GM12878 (cell line): ENCODE data around the gene QSOX1. TPM values are rescaled to one million over a fixed set of nuclear protein-coding genes. Genes with fewer than 3 reads are reported as not detected.
"Not testable (repeated sequence)": the region's sequence is repeated elsewhere in the genome, so short reads cannot be mapped to it uniquely, and the experiment has no call there.

Experiments
- ATAC-seq: fragments of 200-7000 bp; cut with Tn5 transposase; 3 replicates; pipeline ENCODE4 v1.9.1; 2020; ENCODE audit warnings: mild to moderate bottlenecking, moderate library complexity
- BruUV-seq: library from RNA; stranded (reverse); fragments of 400-500 nt; replicated peaks from 2 replicates; lab custom pipeline; 2021; lab: Mats Ljungman, UMichigan
- CTCF ChIA-PET: fragments of 300-600 bp; sonication (Branson Sonifier 250); formaldehyde crosslinking; extraction: SDS; loops from one replicate; lab custom pipeline; 2021; ENCODE audit warnings: inconsistent platforms; lab: Yijun Ruan, JAX
- POLR2A ChIA-PET: fragments of 350-600 bp; formaldehyde crosslinking; extraction: SDS; loops from one replicate; lab custom pipeline; 2021; ENCODE audit warnings: inconsistent platforms; lab: Charles Lee
- RAD21 ChIA-PET: fragments of 300-600 bp; sonication (Branson Sonifier 250); formaldehyde crosslinking; loops from one replicate; lab custom pipeline; 2023; ENCODE audit warnings: antibody characterized with exemption; ENCODE audit not compliant: unreplicated experiment; lab: Charles Lee
- SMC1A ChIA-PET: fragments of 300-600 bp; sonication (Branson Sonifier 250); formaldehyde crosslinking; loops from one replicate; lab custom pipeline; 2023; ENCODE audit not compliant: unreplicated experiment, uncharacterized antibody; lab: Charles Lee
- DNase-seq: peaks from one replicate; pipeline ENCODE4 v3.0.0-alpha.2; 2011; ENCODE audit warnings: low read depth, low spot score
- FAIRE-seq: peaks from 3 replicates; lab custom pipeline; 2011; peaks lifted over from hg19 to GRCh38; lab: Jason Lieb, UNC
- H2AFZ ChIP-seq: 2 replicates; pipeline ENCODE4 v1.6.0; 2011; ENCODE audit warnings: low read depth, low read length, control low read depth; ENCODE audit not compliant: control insufficient read depth
- H3K27ac ChIP-seq: 2 replicates; pipeline ENCODE4 v1.5.1; 2011; ENCODE audit warnings: control low read depth; ENCODE audit not compliant: control insufficient read depth, insufficient read depth
- H3K27me3 ChIP-seq, 2 experiments: replicated peaks in 1 of 2; 2 replicates each; pipeline versions ENCODE4 v1.6.0 to v1.6.1; 2011; ENCODE audit warnings: low read length in 1 of 2; ENCODE audit not compliant: control insufficient read depth in 2 of 2, insufficient read depth in 2 of 2
- H3K36me3 ChIP-seq, 2 experiments: 2 replicates each; pipeline ENCODE4 v1.5.1; 2011; ENCODE audit warnings: low read length in 1 of 2; ENCODE audit not compliant: control insufficient read depth in 2 of 2, insufficient read depth in 2 of 2
- H3K4me1 ChIP-seq: 2 replicates; pipeline ENCODE4 v1.6.1; 2011; ENCODE audit warnings: mild to moderate bottlenecking, low read length, moderate library complexity, mixed read lengths; ENCODE audit not compliant: control insufficient read depth, insufficient read depth
- H3K4me2 ChIP-seq: 2 replicates; pipeline ENCODE4 v1.6.0; 2011; ENCODE audit warnings: control low read depth; ENCODE audit not compliant: control insufficient read depth, insufficient read depth
- H3K4me3 ChIP-seq: fragments of 200-600 bp; sonication (generic); 2 replicates; pipeline ENCODE4 v1.5.1; 2016
- H3K79me2 ChIP-seq: 2 replicates; pipeline ENCODE4 v1.6.0; 2011; ENCODE audit warnings: low read length; ENCODE audit not compliant: control insufficient read depth, insufficient read depth
- H3K9ac ChIP-seq: 2 replicates; pipeline ENCODE4 v1.8.0; 2011; ENCODE audit warnings: low read length, control low read depth, mixed read lengths; ENCODE audit not compliant: control insufficient read depth, insufficient read depth
- H3K9me3 ChIP-seq: replicated peaks from 3 replicates; pipeline ENCODE4 v1.5.1; 2011; ENCODE audit warnings: mild to moderate bottlenecking, low read length; ENCODE audit not compliant: control insufficient read depth, insufficient read depth
- H4K20me1 ChIP-seq: 2 replicates; pipeline ENCODE4 v1.6.0; 2011; ENCODE audit not compliant: control insufficient read depth, insufficient read depth
- RAD51 ChIP-seq: fragments of 450-650 bp; IDR thresholded peaks from 2 replicates; pipeline ENCODE4 v1.6.1; 2016; ENCODE audit warnings: moderate library complexity, mild to moderate bottlenecking, inconsistent platforms
- RELB ChIP-seq: fragments of 450-650 bp; IDR thresholded peaks from 2 replicates; pipeline ENCODE4 v1.6.1; 2017; ENCODE audit warnings: low read depth, mild to moderate bottlenecking, moderate library complexity
- RFX5 ChIP-seq: IDR thresholded peaks from 2 replicates; pipeline ENCODE4 v1.6.1; 2011; ENCODE audit warnings: low read depth, low read length, improper control_type of control experiment
- SP1 ChIP-seq: IDR thresholded peaks from one replicate; pipeline ENCODE4 v1.6.1; 2011; ENCODE audit warnings: low read depth, low read length
- TCF3 ChIP-seq: IDR thresholded peaks from 2 replicates; pipeline ENCODE4 v1.6.1; 2012; ENCODE audit warnings: low read depth, mild to moderate bottlenecking, low read length, borderline replicate concordance; ENCODE audit not compliant: insufficient read depth
- USF2 ChIP-seq: IDR thresholded peaks from 2 replicates; pipeline ENCODE4 v1.6.1; 2011; ENCODE audit warnings: low read depth, low read length, improper control_type of control experiment, borderline replicate concordance
- ZBTB4 ChIP-seq: fragments of 450-650 bp; formaldehyde crosslinking; IDR thresholded peaks from 2 replicates; pipeline ENCODE4 v1.4.0; 2022; ENCODE audit warnings: mild to moderate bottlenecking, moderate library complexity
- ZSCAN29 ChIP-seq: fragments of 450-650 bp; IDR thresholded peaks from 2 replicates; pipeline ENCODE4 v1.6.1; 2017; ENCODE audit warnings: mild to moderate bottlenecking, moderate library complexity
- ZZZ3 ChIP-seq: IDR thresholded peaks from 2 replicates; pipeline ENCODE4 v1.6.1; 2011; ENCODE audit warnings: low read depth; ENCODE audit not compliant: control insufficient read depth, insufficient read length
- WGBS: methylation state at CpG from one replicate; pipeline ENCODE4 v1.1.6; 2016; ENCODE audit warnings: low lambda C conversion rate; ENCODE audit not compliant: insufficient replicate concordance, insufficient coverage; ENCODE audit errors: missing lambda C conversion rate; 5-methylcytosine and 5-hydroxymethylcytosine counted together
- in situ Hi-C: fragments of 300-500 bp; cut with MboI; formaldehyde crosslinking; loops from 9 replicates; pipeline ENCODE4 v1.14.3; 2018; ENCODE audit warnings: mixed read lengths
- intact Hi-C: fragments of 100-400 bp; cut with micrococcal nuclease; formaldehyde crosslinking; loops from one replicate; pipeline ENCODE4 v1.14.2; 2022; ENCODE audit not compliant: unreplicated experiment
- polyA plus RNA-seq, 11 experiments: library from polyadenylated mRNA; depleted of rRNA in 4 of 11; unstranded in 6 of 11; stranded (reverse) in 5 of 11; fragments of >200 nt; fragmentation: Nextera tagmentation in 4 of 11; fragmentation: Illumina TruSeq in 1 of 11; extraction: Ambion mirVana in 4 of 11; extraction: Trizol in 1 of 11; gene quantifications; 1 replicate in 1 of 11; 2 replicates in 10 of 11; pipeline versions ENCODE4 v1.2.1 to v1.2.3, GENCODE V29; 2011 to 2016; ENCODE audit warnings: inconsistent platforms in 2 of 11, missing spikeins in 2 of 11, low read depth in 1 of 11
- total RNA-seq, 4 experiments: library from RNA; depleted of rRNA in 3 of 4; stranded (reverse); fragments of >200 nt in 3 of 4; fragmentation: Illumina TruSeq in 1 of 4; extraction: Trizol in 1 of 4; gene quantifications; 2 replicates each; pipeline versions ENCODE4 v1.2.1 to v1.2.3, GENCODE V29; 2013 to 2021

QSOX1 gene
- total and polyA plus RNA-seq, 10 of the 15 experiments (the other 5 are each of a cell fraction or from before 2014, with no cell fraction given), result 1.8 to 31.3 (median 11.2) TPM

DNA sequence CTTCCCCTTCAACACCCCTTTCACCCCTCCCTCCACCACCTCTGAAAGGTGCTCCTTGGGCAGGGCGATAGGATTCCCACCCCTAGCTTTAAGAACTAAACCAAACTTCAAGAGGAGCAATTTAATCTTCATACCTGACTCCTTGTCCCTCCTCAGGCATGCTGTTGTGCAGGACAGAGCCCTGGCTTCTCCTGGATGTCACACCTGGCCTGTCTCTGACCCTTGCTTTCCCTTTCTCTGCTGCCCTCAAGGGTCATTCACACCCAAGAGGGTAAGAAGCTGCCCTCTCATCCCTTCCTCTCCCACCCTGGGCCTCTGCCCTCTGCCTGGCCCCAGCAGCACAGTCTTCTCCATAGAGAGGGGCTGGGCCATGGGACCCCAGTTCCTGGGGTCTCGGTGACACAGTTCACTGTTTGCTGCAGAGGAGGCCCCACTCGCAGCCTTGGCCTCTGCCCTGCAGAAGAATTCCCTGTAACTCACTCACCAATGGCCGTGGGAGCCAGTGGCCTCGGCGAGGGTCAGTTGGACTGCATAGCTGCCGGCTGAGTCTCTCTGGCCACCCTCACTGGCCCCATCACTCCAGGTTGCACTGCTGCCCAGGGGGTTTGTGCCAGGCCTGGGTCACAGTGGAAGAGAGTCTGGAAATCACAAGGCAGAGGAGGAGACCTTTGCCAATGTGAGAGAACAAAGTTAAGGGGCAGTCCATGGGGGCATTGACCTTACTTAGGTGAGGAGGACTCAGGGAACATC lies 47.0 kb downstream of the QSOX1 start:
- ChIA-PET RAD21 (no interaction called here), SMC1A (interaction anchor here (1.0 kb wide), 1 partner anchor 215 kb away, joined by 3 read pairs; no protein-coding TSS in a partner anchor), POLR2A (interaction anchor here (0.6 kb wide), 2 partner anchors 124 to 163 kb away, joined by 3 to 4 read pairs; no protein-coding TSS in a partner anchor), CTCF (interaction anchor here (1.1 to 1.4 kb wide), 2 partner anchors 22 to 277 kb away, joined by 4 to 5 read pairs; no protein-coding TSS in a partner anchor)
- H3K9ac ChIP-seq, result no peak overlapping the region
- no peaks in the 10 kb centered on the region for H3K79me2 ChIP-seq
- ATAC-seq (no peak), DNase-seq (no peak), FAIRE-seq (no peak)
- no peak overlapping the region for H3K27ac ChIP-seq
- 74% methylated on average over 7 of the region's 7 CpGs for WGBS
- intact Hi-C loops, result no loop called here
- H3K9me3 ChIP-seq, result no peaks in the 10 kb centered on the region
- no TSS peak for BruUV-seq
- no peak overlapping the region for H3K4me3 ChIP-seq
- in situ Hi-C loops, result no loop called here
- H3K4me1 ChIP-seq, result no peaks in the 10 kb centered on the region
- no peak overlapping the region for H2AFZ ChIP-seq
- peaks cover 0 to 3% of the 10 kb centered on the region in 2 experiments; a peak in 2 of 4 replicates for H3K36me3 ChIP-seq
- H4K20me1 ChIP-seq, result no peaks in the 10 kb centered on the region
- TF ChIP-seq ZZZ3, result no peak
- TF ChIP-seq ZSCAN29, result no peak
- no peak for TF ChIP-seq USF2
- TF ChIP-seq SP1, result no peak
- no peak for TF ChIP-seq RELB
- no peak for TF ChIP-seq TCF3
- no peak for TF ChIP-seq RAD51
- TF ChIP-seq RFX5, result no peak
- TF ChIP-seq ZBTB4, result no peak
- no peaks in the 10 kb centered on the region for H3K27me3 ChIP-seq
- no peak overlapping the region for H3K4me2 ChIP-seq

DNA sequence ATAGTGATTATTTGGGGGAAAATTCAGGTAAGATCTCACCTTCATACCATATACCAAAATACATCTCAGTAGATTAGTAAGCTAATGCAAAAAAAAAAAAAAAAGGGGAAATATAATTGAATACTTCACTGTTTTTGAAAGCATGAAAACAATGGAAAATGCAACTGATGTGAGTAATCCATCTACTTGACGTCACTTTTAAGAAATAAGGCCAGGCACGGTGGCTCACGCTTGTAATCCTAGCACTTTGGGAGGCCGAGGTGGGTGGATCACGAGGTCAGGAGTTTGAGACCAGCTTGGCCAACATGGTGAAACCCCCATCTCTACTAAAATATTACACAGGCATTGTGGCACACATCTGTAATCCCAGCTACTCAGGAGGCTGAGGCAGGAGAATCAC lies 47.9 kb downstream of the QSOX1 start:
- ChIA-PET RAD21 (interaction anchor here (0.9 kb wide), 1 partner anchor 11 kb away, joined by 6 read pairs; no protein-coding TSS in a partner anchor), CTCF (interaction anchor here (0.7 to 1.4 kb wide), 3 partner anchors 23 to 393 kb away, joined by 3 to 5 read pairs (median 4); no protein-coding TSS in a partner anchor), POLR2A (interaction anchor here (0.6 kb wide), 2 partner anchors 125 to 164 kb away, joined by 3 to 4 read pairs; no protein-coding TSS in a partner anchor)
- H3K79me2 ChIP-seq, FAIRE-seq, intact Hi-C loops, H3K36me3 ChIP-seq, ATAC-seq, H3K4me3 ChIP-seq, H3K27ac ChIP-seq, in situ Hi-C loops, BruUV-seq, H2AFZ ChIP-seq, DNase-seq, H4K20me1 ChIP-seq, SMC1A ChIA-PET, H3K4me2 ChIP-seq, H3K4me1 ChIP-seq, H3K9me3 ChIP-seq, H3K9ac ChIP-seq, H3K27me3 ChIP-seq: not testable (repeated sequence)
- 66% methylated on average over 5 of the region's 5 CpGs for WGBS
